HG03378 (cell line): ENCODE results near the gene SLC27A3.
A peak's percentile ranks its signal among the peaks of the same experiment; 100 is the strongest.

ENCODE experiments used
- ATAC-seq: cut with Tn5 transposase; IDR thresholded peaks from one replicate; pipeline ENCODE4 v1.9.1; 2021; ENCODE audit warnings: mild to moderate bottlenecking, moderate library complexity; ENCODE audit not compliant: unreplicated experiment

SLC27A3 gene

GRCh38 chr1:153796786-153797659 is 21.8 kb downstream of the SLC27A3 start:
- peak; percentile 54 for ATAC-seq

- ATAC-seq: no peak
Measured at GRCh38 chr1:153798468-153798780, 23.2 kb downstream of the SLC27A3 start.

- no peak for ATAC-seq
Measured at GRCh38 chr1:153799016-153799415, 23.8 kb downstream of the SLC27A3 start.

- no peak for ATAC-seq
Measured at GRCh38 chr1:153799566-153800465, 24.6 kb downstream of the SLC27A3 start.

- ATAC-seq: no peak
Measured at GRCh38 chr1:153800516-153800915, 25.3 kb downstream of the SLC27A3 start.

GRCh38 chr1:153801028-153801625 is 25.9 kb downstream of the SLC27A3 start:
- no peak for ATAC-seq

GRCh38 chr1:153801786-153802697 is 26.8 kb downstream of the SLC27A3 start:
- no peak for ATAC-seq

GRCh38 chr1:153803470-153804056 is 28.4 kb downstream of the SLC27A3 start:
- ATAC-seq: no peak

- ATAC-seq: no peak
Measured at GRCh38 chr1:153804112-153804511, 28.9 kb downstream of the SLC27A3 start.

- peak; percentile 90 for ATAC-seq
Measured at GRCh38 chr1:153805042-153805745, 30.0 kb downstream of the SLC27A3 start.

- no peak for ATAC-seq
Measured at GRCh38 chr1:153805886-153806719, 30.9 kb downstream of the SLC27A3 start.

GRCh38 chr1:153816283-153816889 is 41.2 kb downstream of the SLC27A3 start:
- ATAC-seq: no peak

GRCh38 chr1:153818876-153819275 is 43.7 kb downstream of the SLC27A3 start:
- ATAC-seq: no peak

GRCh38 chr1:153827168-153827964 is 52.2 kb downstream of the SLC27A3 start:
- no peak for ATAC-seq
